Measurements from ENCODE around the gene SMAD4. TPM values are rescaled to one million over a fixed set of nuclear protein-coding genes. Genes with fewer than 3 reads are reported as not detected.
A peak's percentile ranks its signal among the peaks of the same experiment; 100 is the strongest.

The SMAD4 gene
- total and polyA plus RNA-seq, 4 donors, result 12.5 to 143 (median 60.6) TPM

DNA sequence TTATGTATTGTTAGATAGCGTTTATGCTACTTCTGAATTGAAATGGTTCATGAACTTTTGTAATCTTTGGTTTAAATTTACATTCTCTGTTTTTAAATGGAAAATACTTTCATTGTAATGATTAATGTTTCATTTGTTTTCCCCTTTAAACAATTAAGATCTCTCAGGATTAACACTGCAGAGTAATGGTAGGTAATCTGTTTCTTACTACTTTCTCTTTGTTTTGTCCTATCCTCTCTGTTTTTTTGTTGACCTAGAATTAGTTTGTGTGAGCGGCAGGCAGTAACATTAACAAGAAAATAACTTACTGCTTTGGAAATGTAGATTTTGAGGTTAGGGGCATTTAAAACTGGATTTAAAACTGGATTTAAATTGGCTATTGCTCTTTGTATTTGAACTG is 19.1 kb downstream of the SMAD4 start:
- no peaks in the 10 kb centered on the region for H3K27me3 ChIP-seq (ENCODE audit: control insufficient read depth in 3 of 3, insufficient read depth in 3 of 3, low read length in 2 of 3)
- H3K9ac ChIP-seq (ENCODE audit: insufficient read depth in 1 of 2, low read length in 2 of 2), result no peak overlapping the region
- H3K9me3 ChIP-seq (ENCODE audit: control insufficient read depth in 4 of 4, insufficient read depth in 3 of 4, low read length in 3 of 4), result no peaks in the 10 kb centered on the region
- WGBS, 2 donors, result 98% methylated on average over 2 of the region's 2 CpGs
- no peak for ATAC-seq (ENCODE audit: insufficient read depth, low FRiP score)
- H3K27ac ChIP-seq (ENCODE audit: low read depth in 1 of 2, low read length in 1 of 2), result no peak overlapping the region
- H3K4me1 ChIP-seq (ENCODE audit: control insufficient read depth in 5 of 5, insufficient read depth in 5 of 5, low read length in 5 of 5), result peaks cover 0 to 15% (median 6%) of the 10 kb centered on the region in 5 donors
- TF ChIP-seq, protein P1, sequence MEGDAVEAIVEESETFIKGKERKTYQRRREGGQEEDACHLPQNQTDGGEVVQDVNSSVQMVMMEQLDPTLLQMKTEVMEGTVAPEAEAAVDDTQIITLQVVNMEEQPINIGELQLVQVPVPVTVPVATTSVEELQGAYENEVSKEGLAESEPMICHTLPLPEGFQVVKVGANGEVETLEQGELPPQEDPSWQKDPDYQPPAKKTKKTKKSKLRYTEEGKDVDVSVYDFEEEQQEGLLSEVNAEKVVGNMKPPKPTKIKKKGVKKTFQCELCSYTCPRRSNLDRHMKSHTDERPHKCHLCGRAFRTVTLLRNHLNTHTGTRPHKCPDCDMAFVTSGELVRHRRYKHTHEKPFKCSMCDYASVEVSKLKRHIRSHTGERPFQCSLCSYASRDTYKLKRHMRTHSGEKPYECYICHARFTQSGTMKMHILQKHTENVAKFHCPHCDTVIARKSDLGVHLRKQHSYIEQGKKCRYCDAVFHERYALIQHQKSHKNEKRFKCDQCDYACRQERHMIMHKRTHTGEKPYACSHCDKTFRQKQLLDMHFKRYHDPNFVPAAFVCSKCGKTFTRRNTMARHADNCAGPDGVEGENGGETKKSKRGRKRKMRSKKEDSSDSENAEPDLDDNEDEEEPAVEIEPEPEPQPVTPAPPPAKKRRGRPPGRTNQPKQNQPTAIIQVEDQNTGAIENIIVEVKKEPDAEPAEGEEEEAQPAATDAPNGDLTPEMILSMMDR (IDR thresholded peaks at IDR 0.05; ENCODE audit: control extremely low read depth, extremely low read depth), result no peak
- H3K36me3 ChIP-seq (ENCODE audit: control insufficient read depth in 4 of 4, insufficient read depth in 4 of 4, low read length in 4 of 4), result peaks cover 0 to 11% (median 1%) of the 10 kb centered on the region in 4 donors
- H3K4me3 ChIP-seq, result no peak overlapping the region
- DNase-seq, result no peak

DNA sequence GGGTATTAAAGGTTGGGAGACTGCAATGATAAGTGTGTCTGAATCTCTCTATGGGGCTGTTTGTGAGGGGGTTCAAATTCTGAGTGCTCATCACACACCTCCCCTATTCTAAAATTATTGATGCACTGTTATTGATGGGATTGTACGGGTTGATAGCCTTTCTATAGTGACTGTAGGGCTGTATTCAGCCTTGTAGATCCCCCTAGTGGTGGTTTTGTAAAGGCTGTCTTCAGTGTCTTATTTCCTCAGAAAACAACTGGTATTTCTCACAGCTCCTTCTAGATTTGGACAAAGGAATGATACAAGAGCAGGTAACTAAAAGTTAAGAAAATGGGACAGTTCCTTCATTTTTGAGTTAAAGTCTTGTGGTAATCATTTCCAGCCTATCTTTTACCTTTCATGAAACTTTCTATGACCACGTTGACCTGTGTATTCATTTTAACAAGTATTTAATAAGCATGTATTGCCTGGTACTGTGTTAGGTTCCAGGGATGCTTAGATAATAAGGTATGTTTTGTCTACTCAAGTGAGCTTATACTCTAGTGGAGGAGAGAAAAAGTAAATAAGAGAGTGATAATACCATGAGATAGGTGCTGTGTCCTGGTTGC is 21.2 kb downstream of the SMAD4 start:
- H3K4me3 ChIP-seq, result no peak overlapping the region
- H3K27ac ChIP-seq (ENCODE audit: low read depth in 1 of 2, low read length in 1 of 2), result no peak overlapping the region
- DNase-seq (peak in 2 of 3 donors; percentile 52 to 59), ATAC-seq (ENCODE audit: insufficient read depth, low FRiP score) (peak; percentile 82)
- TF ChIP-seq, protein P1 (IDR thresholded peaks at IDR 0.05; ENCODE audit: control extremely low read depth, extremely low read depth), result peak; percentile 60
- H3K9ac ChIP-seq (ENCODE audit: insufficient read depth in 1 of 2, low read length in 2 of 2), result no peak overlapping the region
- no peaks in the 10 kb centered on the region for H3K27me3 ChIP-seq (ENCODE audit: control insufficient read depth in 3 of 3, insufficient read depth in 3 of 3, low read length in 2 of 3)
- WGBS, 2 donors, result 46 to 53% methylated on average over 2 of the region's 2 CpGs
- peaks cover 0 to 4% (median 0%) of the 10 kb centered on the region in 5 donors for H3K4me1 ChIP-seq (ENCODE audit: control insufficient read depth in 5 of 5, insufficient read depth in 5 of 5, low read length in 5 of 5)
- peaks cover 3 to 22% (median 4%) of the 10 kb centered on the region in 4 donors for H3K36me3 ChIP-seq (ENCODE audit: control insufficient read depth in 4 of 4, insufficient read depth in 4 of 4, low read length in 4 of 4)
- no peaks in the 10 kb centered on the region for H3K9me3 ChIP-seq (ENCODE audit: control insufficient read depth in 4 of 4, insufficient read depth in 3 of 4, low read length in 3 of 4)

DNA sequence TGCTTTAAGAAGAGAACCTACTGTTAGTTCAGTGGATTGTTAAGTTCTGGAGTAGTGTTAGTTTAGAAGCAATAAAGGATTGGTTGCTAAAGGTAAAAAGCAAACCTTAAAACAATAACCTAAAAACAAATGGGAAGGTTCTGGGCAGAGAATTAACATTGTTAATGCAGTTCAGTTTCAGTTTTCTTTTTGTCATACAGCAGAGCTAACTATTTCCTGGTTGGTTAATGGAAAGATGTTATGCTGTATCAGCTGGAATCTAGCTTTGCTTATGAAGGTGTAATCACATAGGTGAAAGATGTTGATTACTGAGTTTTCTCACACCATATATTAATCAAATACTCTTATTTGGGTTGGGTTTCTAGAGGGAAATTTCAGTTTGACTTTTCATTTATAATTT is 23.8 kb downstream of the SMAD4 start:
- no peaks in the 10 kb centered on the region for H3K9me3 ChIP-seq (ENCODE audit: control insufficient read depth in 4 of 4, insufficient read depth in 3 of 4, low read length in 3 of 4)
- H3K27me3 ChIP-seq (ENCODE audit: control insufficient read depth in 3 of 3, insufficient read depth in 3 of 3, low read length in 2 of 3), result no peaks in the 10 kb centered on the region
- peaks cover 4 to 27% (median 9%) of the 10 kb centered on the region in 4 donors for H3K36me3 ChIP-seq (ENCODE audit: control insufficient read depth in 4 of 4, insufficient read depth in 4 of 4, low read length in 4 of 4)
- H3K9ac ChIP-seq (ENCODE audit: insufficient read depth in 1 of 2, low read length in 2 of 2), result no peak overlapping the region
- no peak overlapping the region for H3K4me3 ChIP-seq
- TF ChIP-seq, protein P1 (IDR thresholded peaks at IDR 0.05; ENCODE audit: control extremely low read depth, extremely low read depth), result no peak
- peaks cover 0 to 8% (median 0%) of the 10 kb centered on the region in 5 donors for H3K4me1 ChIP-seq (ENCODE audit: control insufficient read depth in 5 of 5, insufficient read depth in 5 of 5, low read length in 5 of 5)
- H3K27ac ChIP-seq (ENCODE audit: low read depth in 1 of 2, low read length in 1 of 2), result no peak overlapping the region
- ATAC-seq (ENCODE audit: insufficient read depth, low FRiP score), result no peak
- no peak for DNase-seq

DNA sequence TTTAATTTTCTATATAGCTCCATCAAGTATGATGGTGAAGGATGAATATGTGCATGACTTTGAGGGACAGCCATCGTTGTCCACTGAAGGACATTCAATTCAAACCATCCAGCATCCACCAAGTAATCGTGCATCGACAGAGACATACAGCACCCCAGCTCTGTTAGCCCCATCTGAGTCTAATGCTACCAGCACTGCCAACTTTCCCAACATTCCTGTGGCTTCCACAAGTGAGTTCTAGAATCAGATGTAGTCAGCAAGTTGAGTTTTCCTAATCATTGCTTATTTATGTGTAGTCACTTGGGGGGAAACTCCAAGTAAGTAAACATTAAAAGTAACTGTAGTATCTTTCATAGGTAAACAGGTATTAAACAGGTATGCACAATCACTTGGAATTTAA is 24.8 kb downstream of the SMAD4 start:
- peaks cover 4 to 28% (median 9%) of the 10 kb centered on the region in 4 donors for H3K36me3 ChIP-seq (ENCODE audit: control insufficient read depth in 4 of 4, insufficient read depth in 4 of 4, low read length in 4 of 4)
- no peak overlapping the region for H3K9ac ChIP-seq (ENCODE audit: insufficient read depth in 1 of 2, low read length in 2 of 2)
- WGBS, 2 donors, result 95% methylated on average over 3 of the region's 3 CpGs
- H3K27ac ChIP-seq (ENCODE audit: low read depth in 1 of 2, low read length in 1 of 2), result no peak overlapping the region
- peaks cover 0 to 8% (median 0%) of the 10 kb centered on the region in 5 donors for H3K4me1 ChIP-seq (ENCODE audit: control insufficient read depth in 5 of 5, insufficient read depth in 5 of 5, low read length in 5 of 5)
- no peak for ATAC-seq (ENCODE audit: insufficient read depth, low FRiP score)
- TF ChIP-seq, protein P1 (IDR thresholded peaks at IDR 0.05; ENCODE audit: control extremely low read depth, extremely low read depth), result no peak
- no peaks in the 10 kb centered on the region for H3K9me3 ChIP-seq (ENCODE audit: control insufficient read depth in 4 of 4, insufficient read depth in 3 of 4, low read length in 3 of 4)
- no peak for DNase-seq
- no peaks in the 10 kb centered on the region for H3K27me3 ChIP-seq (ENCODE audit: control insufficient read depth in 3 of 3, insufficient read depth in 3 of 3, low read length in 2 of 3)
- H3K4me3 ChIP-seq, result no peak overlapping the region

Data from lung (tissue), 12 donors.